ENCODE measurements around the gene HCST. TPM values are rescaled to one million over a fixed set of nuclear protein-coding genes. Genes with fewer than 3 reads are reported as not detected.

HCST gene
- total and polyA plus RNA-seq, 2 of the 13 experiments (the other 11 are each of a cell fraction or from before 2014, with no cell fraction given) = 0.24 to 1.2 TPM

DNA sequence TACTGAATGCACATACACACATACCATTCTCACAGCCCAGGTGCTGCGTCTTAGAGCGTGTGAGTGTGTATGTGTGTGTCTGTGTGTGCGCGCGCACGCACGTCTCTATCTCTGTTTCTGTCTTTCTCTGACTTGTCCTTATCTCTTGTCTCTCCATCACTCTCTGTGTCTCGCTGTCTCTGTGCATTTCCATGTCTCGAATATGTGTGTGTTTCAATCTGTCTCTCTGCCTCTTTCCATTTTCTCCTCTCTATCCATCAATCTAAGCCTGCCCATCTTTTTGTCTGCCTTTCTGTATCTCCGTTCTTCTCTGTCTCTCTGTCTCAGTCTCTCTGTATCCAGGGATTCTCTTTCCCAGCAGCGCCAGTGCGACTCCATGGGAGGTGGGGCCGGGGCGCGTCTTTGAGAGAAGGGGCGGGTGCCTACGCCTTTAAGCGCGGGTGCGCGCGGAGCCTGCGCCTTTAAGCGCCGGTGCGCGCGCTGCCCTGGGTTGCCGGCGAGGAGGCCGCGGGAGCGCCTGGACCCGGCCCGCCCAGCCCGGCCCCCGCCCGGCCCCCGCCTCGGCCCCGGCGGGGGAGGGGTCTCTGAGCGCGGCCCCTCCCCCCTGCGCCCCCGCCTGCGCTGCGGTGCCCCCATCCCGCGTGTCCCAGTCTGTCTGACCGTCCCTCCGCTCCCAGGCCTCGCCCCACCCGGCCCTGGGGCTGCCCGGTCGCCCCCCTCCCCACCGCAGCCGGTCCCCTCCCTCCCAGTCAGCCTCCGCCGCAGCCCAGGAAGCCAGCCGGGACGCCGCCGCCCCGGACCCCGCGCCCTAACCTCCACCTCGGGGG is 33.8 kb downstream of the HCST start, which contains the start of gene LRFN3:
Gene LRFN3, plus strand, starts transcription at position 464 of the 827 bp plus-strand sequence. CDS start 3,052 bp downstream, outside the sequence.
- Histone ChIP-seq H3K9ac (ENCODE audit: insufficient read depth, low read depth, low read length) (peak within 1 kb of the TSS; percentile 79), H4K20me1 (ENCODE audit: insufficient read depth, low read length) (0 out of 2 replicates have a peak, but pooled peaks cover 8% of the 10 kb centered on the region), H2AFZ (ENCODE audit: low read length) (peak within 1 kb of the TSS; percentile 86), H3K36me3 (replicated peaks in 1 of 2; ENCODE audit: control insufficient read depth in 1 of 2, insufficient read depth in 2 of 2, low read length in 2 of 2) (no peaks in the 10 kb centered on the region; a peak in 1 of 5 replicates), H3K4me3 (replicated peaks in 1 of 3; ENCODE audit: insufficient read depth in 1 of 3, low read depth in 2 of 3, low read length in 3 of 3) (peak within 1 kb of the TSS; percentile 73 to 84 (median 74)), H3K27ac (ENCODE audit: extremely low read length, insufficient read depth, low read length) (no peak within 1 kb of the TSS), H3K4me2 (ENCODE audit: low read depth, low read length) (peak within 1 kb of the TSS; percentile 95), H3K79me2 (ENCODE audit: insufficient read depth, low read length) (no peaks in the 10 kb centered on the region), H3K9me3 (ENCODE audit: low read length) (no peaks in the 10 kb centered on the region), H3K4me1 (ENCODE audit: insufficient read depth, low read length) (peaks cover 36% of the 10 kb centered on the region), H3K27me3 (ENCODE audit: control insufficient read depth in 1 of 2, insufficient read depth in 2 of 2, low read length in 2 of 2) (no peaks in the 10 kb centered on the region; a peak in 1 of 5 replicates)
- no TSS peak for BruUV-seq (replicated peaks)
- ChIA-PET POLR2A (no interaction called here), CTCF (ENCODE audit: low intra/inter-chr PET ratio, low total read pairs) (no interaction called here)
- no peak for FAIRE-seq
- peak; percentile 21 for ATAC-seq
- in situ Hi-C loops (cut with HindIII; ENCODE audit: extremely low pct_ligation_motif_present, low pct_unique_long_range_greater_than_20kb) = loop anchor here (10.0 kb wide), 1 partner anchor 51 kb away; no protein-coding TSS in a partner anchor
- peak; percentile 21 for DNase-seq (ENCODE audit: low spot score)
- intact Hi-C loops (cut with micrococcal nuclease; ENCODE audit: unreplicated experiment) = loop anchor here (5.0 kb wide), 1 partner anchor 34 kb away; the partner anchor contains the start of genes HCST and NFKBID
- under 1% methylated on average over 27 of the region's 68 CpGs for WGBS (ENCODE audit: low lambda C conversion rate)
- TF ChIP-seq THAP11 (CRISPR knock-in tag; IDR thresholded peaks at IDR 0.05) (peak; percentile 84), KMT2B (CRISPR knock-in tag; IDR thresholded peaks at IDR 0.05) (peak; percentile 31; the same call in 1 of the 2 replicates), SOX5 (CRISPR knock-in tag; IDR thresholded peaks at IDR 0.05; ENCODE audit: borderline replicate concordance) (no peak), HNRNPL (IDR thresholded peaks at IDR 0.05; ENCODE audit: low read depth, low read length) (no peak), GABPB1 (CRISPR knock-in tag; IDR thresholded peaks at IDR 0.05) (peak; percentile 49; the same call in 1 of the 2 replicates), ZNF331 (CRISPR knock-in tag; IDR thresholded peaks at IDR 0.05) (0 out of 2 replicates have a peak, but pooled peaks have one; percentile 8), SAP130 (CRISPR knock-in tag; IDR thresholded peaks at IDR 0.05; ENCODE audit: low read depth) (peak; percentile 46), SALL1 (CRISPR knock-in tag; IDR thresholded peaks at IDR 0.05) (peak; percentile 46; the same call in 1 of the 2 replicates), ZNF605 (CRISPR knock-in tag; IDR thresholded peaks at IDR 0.05) (0 out of 2 replicates have a peak, but pooled peaks have one; percentile 63), ZBTB14 (CRISPR knock-in tag; IDR thresholded peaks at IDR 0.05) (peak; percentile 97)
- TF ChIP-seq, protein P1, sequence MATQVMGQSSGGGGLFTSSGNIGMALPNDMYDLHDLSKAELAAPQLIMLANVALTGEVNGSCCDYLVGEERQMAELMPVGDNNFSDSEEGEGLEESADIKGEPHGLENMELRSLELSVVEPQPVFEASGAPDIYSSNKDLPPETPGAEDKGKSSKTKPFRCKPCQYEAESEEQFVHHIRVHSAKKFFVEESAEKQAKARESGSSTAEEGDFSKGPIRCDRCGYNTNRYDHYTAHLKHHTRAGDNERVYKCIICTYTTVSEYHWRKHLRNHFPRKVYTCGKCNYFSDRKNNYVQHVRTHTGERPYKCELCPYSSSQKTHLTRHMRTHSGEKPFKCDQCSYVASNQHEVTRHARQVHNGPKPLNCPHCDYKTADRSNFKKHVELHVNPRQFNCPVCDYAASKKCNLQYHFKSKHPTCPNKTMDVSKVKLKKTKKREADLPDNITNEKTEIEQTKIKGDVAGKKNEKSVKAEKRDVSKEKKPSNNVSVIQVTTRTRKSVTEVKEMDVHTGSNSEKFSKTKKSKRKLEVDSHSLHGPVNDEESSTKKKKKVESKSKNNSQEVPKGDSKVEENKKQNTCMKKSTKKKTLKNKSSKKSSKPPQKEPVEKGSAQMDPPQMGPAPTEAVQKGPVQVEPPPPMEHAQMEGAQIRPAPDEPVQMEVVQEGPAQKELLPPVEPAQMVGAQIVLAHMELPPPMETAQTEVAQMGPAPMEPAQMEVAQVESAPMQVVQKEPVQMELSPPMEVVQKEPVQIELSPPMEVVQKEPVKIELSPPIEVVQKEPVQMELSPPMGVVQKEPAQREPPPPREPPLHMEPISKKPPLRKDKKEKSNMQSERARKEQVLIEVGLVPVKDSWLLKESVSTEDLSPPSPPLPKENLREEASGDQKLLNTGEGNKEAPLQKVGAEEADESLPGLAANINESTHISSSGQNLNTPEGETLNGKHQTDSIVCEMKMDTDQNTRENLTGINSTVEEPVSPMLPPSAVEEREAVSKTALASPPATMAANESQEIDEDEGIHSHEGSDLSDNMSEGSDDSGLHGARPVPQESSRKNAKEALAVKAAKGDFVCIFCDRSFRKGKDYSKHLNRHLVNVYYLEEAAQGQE (IDR thresholded peaks at IDR 0.05; ENCODE audit: borderline replicate concordance in 1 of 2, low read depth in 1 of 2, low read length in 2 of 2) = no peak
- TF ChIP-seq, protein P2, sequence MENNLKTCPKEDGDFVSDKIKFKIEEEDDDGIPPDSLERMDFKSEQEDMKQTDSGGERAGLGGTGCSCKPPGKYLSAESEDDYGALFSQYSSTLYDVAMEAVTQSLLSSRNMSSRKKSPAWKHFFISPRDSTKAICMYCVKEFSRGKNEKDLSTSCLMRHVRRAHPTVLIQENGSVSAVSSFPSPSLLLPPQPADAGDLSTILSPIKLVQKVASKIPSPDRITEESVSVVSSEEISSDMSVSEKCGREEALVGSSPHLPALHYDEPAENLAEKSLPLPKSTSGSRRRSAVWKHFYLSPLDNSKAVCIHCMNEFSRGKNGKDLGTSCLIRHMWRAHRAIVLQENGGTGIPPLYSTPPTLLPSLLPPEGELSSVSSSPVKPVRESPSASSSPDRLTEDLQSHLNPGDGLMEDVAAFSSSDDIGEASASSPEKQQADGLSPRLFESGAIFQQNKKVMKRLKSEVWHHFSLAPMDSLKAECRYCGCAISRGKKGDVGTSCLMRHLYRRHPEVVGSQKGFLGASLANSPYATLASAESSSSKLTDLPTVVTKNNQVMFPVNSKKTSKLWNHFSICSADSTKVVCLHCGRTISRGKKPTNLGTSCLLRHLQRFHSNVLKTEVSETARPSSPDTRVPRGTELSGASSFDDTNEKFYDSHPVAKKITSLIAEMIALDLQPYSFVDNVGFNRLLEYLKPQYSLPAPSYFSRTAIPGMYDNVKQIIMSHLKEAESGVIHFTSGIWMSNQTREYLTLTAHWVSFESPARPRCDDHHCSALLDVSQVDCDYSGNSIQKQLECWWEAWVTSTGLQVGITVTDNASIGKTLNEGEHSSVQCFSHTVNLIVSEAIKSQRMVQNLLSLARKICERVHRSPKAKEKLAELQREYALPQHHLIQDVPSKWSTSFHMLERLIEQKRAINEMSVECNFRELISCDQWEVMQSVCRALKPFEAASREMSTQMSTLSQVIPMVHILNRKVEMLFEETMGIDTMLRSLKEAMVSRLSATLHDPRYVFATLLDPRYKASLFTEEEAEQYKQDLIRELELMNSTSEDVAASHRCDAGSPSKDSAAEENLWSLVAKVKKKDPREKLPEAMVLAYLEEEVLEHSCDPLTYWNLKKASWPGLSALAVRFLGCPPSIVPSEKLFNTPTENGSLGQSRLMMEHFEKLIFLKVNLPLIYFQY (CRISPR knock-in tag; IDR thresholded peaks at IDR 0.05; ENCODE audit: borderline replicate concordance) = 0 out of 2 replicates have a peak, but pooled peaks have one; percentile 36
- TF ChIP-seq, protein P3, sequence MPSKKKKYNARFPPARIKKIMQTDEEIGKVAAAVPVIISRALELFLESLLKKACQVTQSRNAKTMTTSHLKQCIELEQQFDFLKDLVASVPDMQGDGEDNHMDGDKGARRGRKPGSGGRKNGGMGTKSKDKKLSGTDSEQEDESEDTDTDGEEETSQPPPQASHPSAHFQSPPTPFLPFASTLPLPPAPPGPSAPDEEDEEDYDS (CRISPR knock-in tag; IDR thresholded peaks at IDR 0.05) = peak; percentile 51; the same call in 1 of the 2 replicates
- TF ChIP-seq, protein P4, sequence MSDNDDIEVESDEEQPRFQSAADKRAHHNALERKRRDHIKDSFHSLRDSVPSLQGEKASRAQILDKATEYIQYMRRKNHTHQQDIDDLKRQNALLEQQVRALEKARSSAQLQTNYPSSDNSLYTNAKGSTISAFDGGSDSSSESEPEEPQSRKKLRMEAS (IDR thresholded peaks at IDR 0.05) = peak; percentile 64
